Head of caudate nucleus (tissue), 42 donors: Measurements from ENCODE around the gene CDADC1.
A peak's percentile ranks its signal among the peaks of the same experiment; 100 is the strongest.
"Not testable (repeated sequence)": the region's sequence is repeated elsewhere in the genome, so short reads cannot be mapped to it uniquely, and the experiment has no call there.

ENCODE experiments used
- DNase-seq, 42 donors: peaks; one replicate each; pipeline versions ENCODE4 v3.0.0 to v3.0.0-alpha.2; 2020 to 2021; ENCODE audit warnings: mixed read lengths in 7 of 42
- intact Hi-C: fragments of 100-400 bp; cut with DNase I; formaldehyde crosslinking; loops from one replicate; pipeline ENCODE4 v1.15.0; 2022

CDADC1 gene

GRCh38 chr13:49304763-49305700 is 57.3 kb downstream of the CDADC1 start:
- no peak for DNase-seq
- intact Hi-C loops = loop anchor here (2.0 to 10.0 kb wide), 4 partner anchors 132 to 302 kb away; partner anchors contain the start of gene RCBTB1

GRCh38 chr13:49305792-49306425 is 58.2 kb downstream of the CDADC1 start:
- no peak for DNase-seq
- intact Hi-C loops = loop anchor here (2.0 to 10.0 kb wide), 3 partner anchors 131 to 281 kb away; partner anchors contain the start of gene RCBTB1

GRCh38 chr13:49307365-49307764 is 59.6 kb downstream of the CDADC1 start:
- no peak for DNase-seq
- intact Hi-C loops = loop anchor here (5.0 to 10.0 kb wide), 2 partner anchors 207 to 280 kb away; partner anchors contain the start of gene RCBTB1

GRCh38 chr13:49308097-49308875 is 60.6 kb downstream of the CDADC1 start:
- DNase-seq = peak in 41 of 42 donors; percentile 36 to 86 (median 70)
- intact Hi-C loops = loop anchor here (5.0 to 10.0 kb wide), 2 partner anchors 207 to 279 kb away; partner anchors contain the start of gene RCBTB1

- intact Hi-C loops = loop anchor here (5.0 to 10.0 kb wide), 2 partner anchors 206 to 278 kb away; partner anchors contain the start of gene RCBTB1
- peak in 5 of 42 donors; percentile 16 to 71 (median 44) for DNase-seq
These were observed 61.2 kb downstream of the CDADC1 start for GRCh38 chr13:49308921-49309408.

- no peak for DNase-seq
- intact Hi-C loops = no loop called here
These were observed 62.5 kb downstream of the CDADC1 start for GRCh38 chr13:49310251-49310650.

GRCh38 chr13:49311816-49312215 is 64.1 kb downstream of the CDADC1 start:
- intact Hi-C loops = no loop called here
- peak in 1 of 42 donors; percentile 10 for DNase-seq

- no peak for DNase-seq
- intact Hi-C loops = no loop called here
These were observed 66.7 kb downstream of the CDADC1 start for GRCh38 chr13:49314344-49314882.

GRCh38 chr13:49315036-49315565 is 67.4 kb downstream of the CDADC1 start:
- intact Hi-C loops = no loop called here
- DNase-seq = no peak

GRCh38 chr13:49315756-49316482 is 68.2 kb downstream of the CDADC1 start:
- no peak for DNase-seq
- intact Hi-C loops = no loop called here

GRCh38 chr13:49319551-49319950 is 71.8 kb downstream of the CDADC1 start:
- intact Hi-C loops = no loop called here
- DNase-seq = no peak

GRCh38 chr13:49319951-49320350 is 72.2 kb downstream of the CDADC1 start:
- intact Hi-C loops = no loop called here
- DNase-seq = no peak

GRCh38 chr13:49320975-49321374 is 73.2 kb downstream of the CDADC1 start:
- DNase-seq = no peak
- intact Hi-C loops = no loop called here

GRCh38 chr13:49322702-49323101 is 75.0 kb downstream of the CDADC1 start:
- intact Hi-C loops = no loop called here
- DNase-seq = no peak

- no peak for DNase-seq
- intact Hi-C loops = no loop called here
These were observed 75.6 kb downstream of the CDADC1 start for GRCh38 chr13:49323344-49323743.

GRCh38 chr13:49326222-49326917 is 78.6 kb downstream of the CDADC1 start:
- intact Hi-C loops = no loop called here
- no peak for DNase-seq

- intact Hi-C loops, DNase-seq: not testable (repeated sequence)
These were observed 79.4 kb downstream of the CDADC1 start for GRCh38 chr13:49327145-49327544.
